Loucy (cell line): Measurements from ENCODE around the gene CELSR1.

Experiments used
- H2AFZ ChIP-seq: fragments of 200-600 bp; sonication (generic); 2 replicates; pipeline ENCODE4 v1.6.0; 2016; ENCODE audit warnings: antibody characterized with exemption, mild to moderate bottlenecking, low read length, moderate library complexity
- H3F3A ChIP-seq: fragments of 200-600 bp; 2 replicates; pipeline ENCODE4 v1.6.0; 2016; ENCODE audit warnings: antibody characterized with exemption, low read depth, mild to moderate bottlenecking
- H3K27me3 ChIP-seq: fragments of 200-600 bp; sonication (generic); 2 replicates; pipeline ENCODE4 v1.6.1; 2014; ENCODE audit warnings: low read length, mild to moderate bottlenecking; ENCODE audit not compliant: insufficient read depth, poor library complexity, severe bottlenecking
- H3K36me3 ChIP-seq: fragments of 200-600 bp; sonication (generic); 2 replicates; pipeline ENCODE4 v1.6.1; 2016; ENCODE audit warnings: low read length; ENCODE audit not compliant: insufficient read depth
- H3K4me1 ChIP-seq: fragments of 200-600 bp; sonication (generic); 2 replicates; pipeline ENCODE4 v1.5.1; 2014; ENCODE audit warnings: low read length, mild to moderate bottlenecking; ENCODE audit not compliant: insufficient read depth, poor library complexity, severe bottlenecking
- H3K4me2 ChIP-seq: fragments of 200-600 bp; sonication (generic); 2 replicates; pipeline ENCODE4 v1.6.0; 2014; ENCODE audit warnings: antibody characterized with exemption, low read length, low read depth, mild to moderate bottlenecking; ENCODE audit not compliant: poor library complexity, severe bottlenecking
- H3K4me3 ChIP-seq: fragments of 200-600 bp; sonication (generic); 2 replicates; pipeline ENCODE4 v1.5.1; 2014; ENCODE audit warnings: low read length, mild to moderate bottlenecking, mixed read lengths; ENCODE audit not compliant: poor library complexity, severe bottlenecking
- H3K79me2 ChIP-seq: fragments of 200-600 bp; sonication (generic); 2 replicates; pipeline ENCODE4 v1.6.1; 2014; ENCODE audit warnings: low read length; ENCODE audit not compliant: insufficient read depth
- H3K9ac ChIP-seq: fragments of 200-600 bp; sonication (generic); 2 replicates; pipeline ENCODE4 v1.6.0; 2014; ENCODE audit warnings: mild to moderate bottlenecking, low read depth, low read length, moderate library complexity; ENCODE audit not compliant: poor library complexity, severe bottlenecking
- H3K9me2 ChIP-seq: fragments of 200-600 bp; sonication (generic); replicated peaks from 2 replicates; pipeline ENCODE4 v1.6.1; 2016; ENCODE audit warnings: low read depth, low read length, mixed read lengths
- H3K9me3 ChIP-seq: fragments of 200-600 bp; sonication (generic); 2 replicates; pipeline ENCODE4 v1.6.1; 2014; ENCODE audit warnings: mild to moderate bottlenecking, antibody characterized with exemption, low read length, low read depth; ENCODE audit not compliant: insufficient read depth
- H4K20me1 ChIP-seq: fragments of 200-600 bp; sonication (generic); 2 replicates; pipeline ENCODE4 v1.6.0; 2014; ENCODE audit warnings: antibody characterized with exemption, low read length, mild to moderate bottlenecking; ENCODE audit not compliant: insufficient read depth, poor library complexity, severe bottlenecking
- CTCF ChIP-seq: fragments of 200-600 bp; sonication (generic); conservative IDR thresholded peaks from 2 replicates; pipeline ENCODE4 v1.5.1; 2014; ENCODE audit warnings: mild to moderate bottlenecking, antibody characterized with exemption, low read length
- EZH2phosphoT487 ChIP-seq: fragments of 200-600 bp; IDR thresholded peaks from 2 replicates; pipeline ENCODE4 v1.6.1; 2018; ENCODE audit warnings: antibody characterized with exemption, mild to moderate bottlenecking, moderate library complexity, borderline replicate concordance

The CELSR1 gene

GRCh38 chr22:46444390-46444854, 93.0 kb downstream of the CELSR1 start:
- no peaks in the 10 kb centered on the region for H4K20me1 ChIP-seq
- H3K9ac ChIP-seq, result no peak overlapping the region
- no peaks in the 10 kb centered on the region for H3K36me3 ChIP-seq
- TF ChIP-seq CTCF (no peak), EZH2phosphoT487 (no peak)
- H3K9me2 ChIP-seq, result no peaks in the 10 kb centered on the region
- H2AFZ ChIP-seq, result no peak overlapping the region
- no peaks in the 10 kb centered on the region for H3K27me3 ChIP-seq
- H3K4me3 ChIP-seq, result no peak overlapping the region
- no peaks in the 10 kb centered on the region for H3K79me2 ChIP-seq
- no peak overlapping the region for H3K4me2 ChIP-seq
- H3K9me3 ChIP-seq, result no peaks in the 10 kb centered on the region
- no peaks in the 10 kb centered on the region for H3K4me1 ChIP-seq
- H3F3A ChIP-seq, result no peaks in the 10 kb centered on the region

DNA sequence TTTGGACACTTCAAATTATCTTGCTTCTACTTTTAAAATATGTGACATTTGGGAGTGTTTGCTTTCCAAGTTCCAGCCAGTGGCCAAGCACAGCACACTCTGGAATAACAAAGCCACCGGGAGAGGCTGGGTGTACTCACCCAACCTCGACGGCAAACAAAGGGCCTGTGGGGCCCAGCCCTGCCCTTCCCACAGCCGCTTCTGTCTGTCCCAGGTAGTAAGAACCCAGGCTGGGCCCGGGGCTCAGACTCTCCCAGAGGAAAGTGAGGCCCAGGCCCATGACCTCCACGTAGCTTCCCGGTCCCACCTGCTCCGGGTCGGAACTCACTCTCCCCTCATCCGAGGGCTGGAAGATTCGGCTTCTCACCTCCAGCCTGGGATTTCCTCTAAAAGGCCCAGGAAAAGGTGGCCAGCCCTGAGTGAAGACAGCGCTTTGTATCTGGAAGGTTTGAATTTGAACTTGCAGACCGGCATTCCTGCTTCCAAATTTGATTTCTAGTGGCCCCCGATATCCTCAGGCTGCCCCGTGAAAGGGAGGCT, 93.5 kb downstream of the CELSR1 start:
- Histone ChIP-seq H3K4me2 (no peak overlapping the region), H3K9me3 (no peaks in the 10 kb centered on the region), H3K4me1 (no peaks in the 10 kb centered on the region), H3F3A (no peaks in the 10 kb centered on the region), H3K27me3 (no peaks in the 10 kb centered on the region), H3K79me2 (no peaks in the 10 kb centered on the region), H2AFZ (no peak overlapping the region), H3K9ac (no peak overlapping the region), H4K20me1 (no peaks in the 10 kb centered on the region), H3K4me3 (no peak overlapping the region), H3K36me3 (no peaks in the 10 kb centered on the region), H3K9me2 (no peaks in the 10 kb centered on the region)
- TF ChIP-seq EZH2phosphoT487 (no peak), CTCF (no peak)

- Histone ChIP-seq H2AFZ (no peak overlapping the region), H3K4me2 (no peak overlapping the region), H4K20me1 (no peaks in the 10 kb centered on the region), H3K36me3 (no peaks in the 10 kb centered on the region), H3K9ac (no peak overlapping the region), H3K79me2 (no peaks in the 10 kb centered on the region), H3K9me2 (no peaks in the 10 kb centered on the region), H3K9me3 (no peaks in the 10 kb centered on the region), H3K4me3 (no peak overlapping the region), H3K4me1 (no peaks in the 10 kb centered on the region), H3F3A (no peaks in the 10 kb centered on the region), H3K27me3 (no peaks in the 10 kb centered on the region)
- no peak for TF ChIP-seq CTCF
- no peak for TF ChIP-seq EZH2phosphoT487
Observed at GRCh38 chr22:46442217-46442853, 95.1 kb downstream of the CELSR1 start.
